SU-DHL-6 (cell line): Measurements from ENCODE around the gene TMEM97.

ENCODE experiments used
- CTCF ChIP-seq: fragments of 200-600 bp; sonication (generic); IDR thresholded peaks from one replicate; pipeline ENCODE4 v1.5.1; 2017; ENCODE audit warnings: antibody characterized with exemption, mild to moderate bottlenecking, low read length, moderate library complexity; ENCODE audit not compliant: insufficient read depth, poor library complexity, severe bottlenecking
- EZH2phosphoT487 ChIP-seq: fragments of 200-600 bp; sonication (generic), shearing (Covaris generic); conservative IDR thresholded peaks from 2 replicates; pipeline ENCODE4 v1.6.1; 2018; ENCODE audit warnings: mild to moderate bottlenecking, antibody characterized with exemption, low read length, moderate library complexity, mixed read lengths

- TF ChIP-seq CTCF (no peak), EZH2phosphoT487 (no peak)
These were observed 50.7 kb downstream of the TMEM97 start for GRCh38 chr17:28369684-28370034.
